ENCODE measurements around the gene FILIP1. TPM values are rescaled to one million over a fixed set of nuclear protein-coding genes. Genes with fewer than 3 reads are reported as not detected.

The FILIP1 gene
- total RNA-seq, 1 donor from 2014 or later = 2.0 TPM

GRCh38 chr6:75287424-75287823 lies 206.2 kb downstream of the FILIP1 start:
- no peaks in the 10 kb centered on the region for H3K9me3 Mint-ChIP-seq (ENCODE audit: unreplicated experiment)
- no peak overlapping the region for H3K27ac Mint-ChIP-seq (ENCODE audit: unreplicated experiment)
- TF ChIP-seq, protein P1, sequence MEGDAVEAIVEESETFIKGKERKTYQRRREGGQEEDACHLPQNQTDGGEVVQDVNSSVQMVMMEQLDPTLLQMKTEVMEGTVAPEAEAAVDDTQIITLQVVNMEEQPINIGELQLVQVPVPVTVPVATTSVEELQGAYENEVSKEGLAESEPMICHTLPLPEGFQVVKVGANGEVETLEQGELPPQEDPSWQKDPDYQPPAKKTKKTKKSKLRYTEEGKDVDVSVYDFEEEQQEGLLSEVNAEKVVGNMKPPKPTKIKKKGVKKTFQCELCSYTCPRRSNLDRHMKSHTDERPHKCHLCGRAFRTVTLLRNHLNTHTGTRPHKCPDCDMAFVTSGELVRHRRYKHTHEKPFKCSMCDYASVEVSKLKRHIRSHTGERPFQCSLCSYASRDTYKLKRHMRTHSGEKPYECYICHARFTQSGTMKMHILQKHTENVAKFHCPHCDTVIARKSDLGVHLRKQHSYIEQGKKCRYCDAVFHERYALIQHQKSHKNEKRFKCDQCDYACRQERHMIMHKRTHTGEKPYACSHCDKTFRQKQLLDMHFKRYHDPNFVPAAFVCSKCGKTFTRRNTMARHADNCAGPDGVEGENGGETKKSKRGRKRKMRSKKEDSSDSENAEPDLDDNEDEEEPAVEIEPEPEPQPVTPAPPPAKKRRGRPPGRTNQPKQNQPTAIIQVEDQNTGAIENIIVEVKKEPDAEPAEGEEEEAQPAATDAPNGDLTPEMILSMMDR (IDR thresholded peaks at IDR 0.05; ENCODE audit: insufficient read depth, low read depth, low read length) = no peak
- no peak for TF ChIP-seq EZH2 (IDR thresholded peaks at IDR 0.05; ENCODE audit: insufficient read depth, low read length)
- Histone ChIP-seq H3K4me3 (ENCODE audit: insufficient read depth, low read depth, low read length) (no peak overlapping the region), H4K20me1 (ENCODE audit: insufficient read depth, low read length) (peaks cover 18% of the 10 kb centered on the region), H3K4me2 (ENCODE audit: low read length) (no peak overlapping the region), H2AFZ (ENCODE audit: low read depth, low read length) (no peak overlapping the region), H3K27ac (ENCODE audit: low read depth, low read length) (no peak overlapping the region), H3K9me3 (ENCODE audit: insufficient read depth, low read depth, low read length) (no peaks in the 10 kb centered on the region), H3K27me3 (ENCODE audit: insufficient read depth, low read length) (no peaks in the 10 kb centered on the region), H3K9ac (ENCODE audit: low read length) (no peak overlapping the region), H3K36me3 (ENCODE audit: insufficient read depth, low read length) (no peaks in the 10 kb centered on the region), H3K79me2 (ENCODE audit: insufficient read depth, low read length) (peaks cover 25% of the 10 kb centered on the region), H3K4me1 (ENCODE audit: insufficient read depth, low read length) (peaks cover 3% of the 10 kb centered on the region)
- H3K4me3 Mint-ChIP-seq (ENCODE audit: unreplicated experiment) = peak overlapping the region; percentile 34
- H3K4me1 Mint-ChIP-seq (ENCODE audit: low read depth, unreplicated experiment) = peaks cover 17% of the 10 kb centered on the region
- no peaks in the 10 kb centered on the region for H3K36me3 Mint-ChIP-seq (ENCODE audit: low read depth, unreplicated experiment)
- no peaks in the 10 kb centered on the region for H3K27me3 Mint-ChIP-seq (ENCODE audit: low read depth, unreplicated experiment)
- FAIRE-seq (no peak), DNase-seq (ENCODE audit: low read depth) (no peak)

DNA sequence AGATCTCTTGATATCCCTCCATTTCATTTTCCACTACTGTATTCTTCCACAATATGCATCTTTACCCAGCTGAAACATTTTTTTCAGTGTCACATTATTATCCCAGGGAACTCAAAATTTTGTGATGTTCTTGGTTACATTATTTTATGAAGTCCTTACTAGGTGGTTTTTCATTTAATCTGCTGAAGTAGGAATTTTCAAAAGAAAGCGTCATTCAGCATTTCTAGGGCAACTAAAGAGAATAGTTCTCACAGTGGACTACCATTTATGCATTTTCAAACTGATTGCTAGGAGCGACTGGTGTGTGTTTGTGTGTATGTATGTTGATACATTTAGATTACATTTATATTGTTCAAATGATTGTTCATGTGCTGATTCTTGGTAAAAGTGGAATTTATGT lies 206.6 kb downstream of the FILIP1 start:
- H4K20me1 ChIP-seq (ENCODE audit: insufficient read depth, low read length) = peaks cover 20% of the 10 kb centered on the region
- no peaks in the 10 kb centered on the region for H3K36me3 ChIP-seq (ENCODE audit: insufficient read depth, low read length)
- H3K27ac Mint-ChIP-seq (ENCODE audit: unreplicated experiment) = no peak overlapping the region
- no peaks in the 10 kb centered on the region for H3K9me3 ChIP-seq (ENCODE audit: insufficient read depth, low read depth, low read length)
- no peaks in the 10 kb centered on the region for H3K27me3 ChIP-seq (ENCODE audit: insufficient read depth, low read length)
- H3K9me3 Mint-ChIP-seq (ENCODE audit: unreplicated experiment) = no peaks in the 10 kb centered on the region
- no peak overlapping the region for H3K4me2 ChIP-seq (ENCODE audit: low read length)
- H2AFZ ChIP-seq (ENCODE audit: low read depth, low read length) = no peak overlapping the region
- TF ChIP-seq, protein P1 (IDR thresholded peaks at IDR 0.05; ENCODE audit: insufficient read depth, low read depth, low read length) = no peak
- no peak for TF ChIP-seq EZH2 (IDR thresholded peaks at IDR 0.05; ENCODE audit: insufficient read depth, low read length)
- H3K4me3 ChIP-seq (ENCODE audit: insufficient read depth, low read depth, low read length) = no peak overlapping the region
- no peaks in the 10 kb centered on the region for H3K36me3 Mint-ChIP-seq (ENCODE audit: low read depth, unreplicated experiment)
- no peak overlapping the region for H3K27ac ChIP-seq (ENCODE audit: low read depth, low read length)
- no peaks in the 10 kb centered on the region for H3K27me3 Mint-ChIP-seq (ENCODE audit: low read depth, unreplicated experiment)
- H3K4me3 Mint-ChIP-seq (ENCODE audit: unreplicated experiment) = no peak overlapping the region
- H3K4me1 Mint-ChIP-seq (ENCODE audit: low read depth, unreplicated experiment) = peaks cover 17% of the 10 kb centered on the region
- no peak for FAIRE-seq
- no peak overlapping the region for H3K9ac ChIP-seq (ENCODE audit: low read length)
- H3K79me2 ChIP-seq (ENCODE audit: insufficient read depth, low read length) = peaks cover 29% of the 10 kb centered on the region
- H3K4me1 ChIP-seq (ENCODE audit: insufficient read depth, low read length) = peaks cover 5% of the 10 kb centered on the region
- DNase-seq (ENCODE audit: low read depth) = no peak

- Histone ChIP-seq H3K36me3 (ENCODE audit: insufficient read depth, low read length) (no peaks in the 10 kb centered on the region), H3K27ac (ENCODE audit: low read depth, low read length) (peak overlapping the region; percentile 45), H4K20me1 (ENCODE audit: insufficient read depth, low read length) (peaks cover 33% of the 10 kb centered on the region), H3K79me2 (ENCODE audit: insufficient read depth, low read length) (peaks cover 46% of the 10 kb centered on the region), H3K27me3 (ENCODE audit: insufficient read depth, low read length) (no peaks in the 10 kb centered on the region), H3K4me2 (ENCODE audit: low read length) (peak overlapping the region; percentile 95), H3K4me1 (ENCODE audit: insufficient read depth, low read length) (peaks cover 9% of the 10 kb centered on the region), H3K9me3 (ENCODE audit: insufficient read depth, low read depth, low read length) (no peaks in the 10 kb centered on the region), H2AFZ (ENCODE audit: low read depth, low read length) (peak overlapping the region; percentile 70), H3K4me3 (ENCODE audit: insufficient read depth, low read depth, low read length) (peak overlapping the region; percentile 90), H3K9ac (ENCODE audit: low read length) (peak overlapping the region; percentile 96)
- Mint-ChIP-seq H3K4me1 (ENCODE audit: low read depth, unreplicated experiment) (peaks cover 7% of the 10 kb centered on the region), H3K27me3 (ENCODE audit: low read depth, unreplicated experiment) (no peaks in the 10 kb centered on the region), H3K27ac (ENCODE audit: unreplicated experiment) (no peak overlapping the region), H3K4me3 (ENCODE audit: unreplicated experiment) (no peak overlapping the region), H3K9me3 (ENCODE audit: unreplicated experiment) (no peaks in the 10 kb centered on the region), H3K36me3 (ENCODE audit: low read depth, unreplicated experiment) (no peaks in the 10 kb centered on the region)
- TF ChIP-seq, protein P1 (IDR thresholded peaks at IDR 0.05; ENCODE audit: insufficient read depth, low read depth, low read length) = no peak
- TF ChIP-seq EZH2 (IDR thresholded peaks at IDR 0.05; ENCODE audit: insufficient read depth, low read length) = no peak
- FAIRE-seq (no peak), DNase-seq (ENCODE audit: low read depth) (no peak)
These were observed 208.3 kb downstream of the FILIP1 start for GRCh38 chr6:75285283-75285639.
